ENCODE measurements around the gene FBXL7. TPM values are rescaled to one million over a fixed set of nuclear protein-coding genes. Genes with fewer than 3 reads are reported as not detected.

FBXL7 gene
- not detected for total RNA-seq

DNA sequence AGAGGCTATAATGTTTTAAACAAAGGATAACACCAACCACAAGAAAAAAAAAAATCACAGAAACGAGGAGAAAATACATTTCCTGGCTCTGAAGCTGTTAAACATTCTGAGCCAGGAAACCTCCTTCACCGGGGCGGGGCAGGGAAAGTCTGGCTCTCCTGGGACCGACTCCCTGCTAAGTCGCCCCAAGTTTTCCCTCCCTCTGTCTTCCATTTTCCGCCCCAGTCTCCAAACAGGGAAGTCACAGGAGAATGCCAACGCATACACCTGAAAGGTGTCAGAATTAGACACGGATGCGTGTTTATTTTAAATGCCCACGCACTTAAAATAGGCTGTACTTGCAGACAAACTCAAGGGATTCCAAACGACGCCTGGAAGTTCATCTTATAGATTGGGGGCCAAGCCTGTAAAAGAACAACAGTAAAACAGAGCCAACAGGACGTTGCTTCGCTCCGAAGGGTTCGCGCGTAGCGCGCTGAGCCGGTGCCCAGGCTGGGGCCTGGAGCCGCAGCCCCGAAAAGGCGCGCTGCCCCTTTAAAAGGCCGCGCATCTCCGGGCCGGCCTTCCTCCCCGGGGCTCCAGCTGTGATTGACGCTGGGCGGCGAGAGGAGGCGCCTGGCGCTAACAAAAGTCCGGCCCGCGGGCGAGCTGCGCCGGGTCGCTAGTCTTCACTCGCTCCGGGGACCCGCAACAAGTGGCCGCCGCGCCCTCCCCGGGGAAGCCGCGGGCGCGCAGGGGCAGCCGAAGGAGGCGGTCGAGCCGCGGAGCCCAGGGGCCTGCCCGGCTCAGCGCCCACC lies at the start of gene FBXL7:
Gene FBXL7, plus strand, starts transcription at position 653 of the 797 bp plus-strand sequence.
- Mint-ChIP-seq H3K9me3 (ENCODE audit: low read depth) (peaks cover 2% of the 10 kb centered on the region), H3K36me3 (ENCODE audit: low read depth) (no peaks in the 10 kb centered on the region), H3K4me3 (no peak within 1 kb of the TSS), H3K4me1 (no peaks in the 10 kb centered on the region), H3K27me3 (peaks cover 30% of the 10 kb centered on the region), H3K27ac (no peak within 1 kb of the TSS)
- intact Hi-C loops (cut with DNase I, micrococcal nuclease) = no loop called here
- ChIA-PET POLR2A (no interaction called here), CTCF (no interaction called here)
- DNase-seq (peak; percentile 9), ATAC-seq (no peak)

DNA sequence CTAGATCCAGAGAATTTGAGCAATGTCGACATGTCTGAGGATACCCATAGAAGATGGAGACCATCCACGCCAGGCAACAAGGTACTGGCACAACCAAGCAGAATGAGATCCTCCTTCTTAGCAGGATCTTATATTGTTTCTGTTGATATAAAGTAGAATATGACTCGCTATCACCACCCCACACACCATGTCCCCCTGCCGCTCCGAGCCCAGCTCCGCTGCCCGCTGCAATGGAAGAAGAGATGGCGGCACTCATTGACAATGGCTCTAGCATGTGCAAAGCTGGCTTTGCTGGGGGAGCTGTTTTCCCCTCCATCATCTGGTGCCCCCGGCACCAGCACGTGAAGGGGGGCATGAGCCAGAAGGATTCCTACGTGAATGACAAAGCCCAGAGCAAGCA lies 49.5 kb upstream of the FBXL7 start:
- Mint-ChIP-seq H3K4me3 (no peak overlapping the region), H3K27ac (no peak overlapping the region), H3K9me3 (ENCODE audit: low read depth) (peaks cover 12% of the 10 kb centered on the region), H3K27me3 (no peaks in the 10 kb centered on the region), H3K4me1 (no peaks in the 10 kb centered on the region), H3K36me3 (ENCODE audit: low read depth) (no peaks in the 10 kb centered on the region)
- POLR2A ChIA-PET = no interaction called here
- CTCF ChIA-PET = no interaction called here
- intact Hi-C loops (cut with DNase I, micrococcal nuclease) = no loop called here
- no peak for DNase-seq
- ATAC-seq = no peak

DNA sequence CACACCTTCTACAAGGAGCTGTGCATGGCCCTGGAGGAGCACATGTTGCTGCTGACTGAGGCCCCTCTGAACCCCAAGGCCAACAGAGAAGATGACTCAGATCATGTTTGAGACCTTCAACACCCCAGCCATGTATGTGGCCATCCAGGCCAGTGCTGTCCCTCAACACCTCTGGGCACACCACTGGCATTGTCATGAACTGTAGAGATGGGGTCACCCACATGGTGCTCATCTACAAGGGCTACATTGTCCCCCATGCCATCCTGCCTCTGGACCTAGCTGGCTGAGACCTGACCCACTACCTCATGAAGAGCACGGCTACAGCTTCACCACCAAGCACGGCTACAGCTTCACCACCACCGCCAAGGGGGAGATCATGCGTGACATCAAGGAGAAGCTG lies 49.0 kb upstream of the FBXL7 start:
- no peak for ATAC-seq
- Mint-ChIP-seq H3K36me3 (ENCODE audit: low read depth) (no peaks in the 10 kb centered on the region), H3K27ac (no peak overlapping the region), H3K9me3 (ENCODE audit: low read depth) (peaks cover 15% of the 10 kb centered on the region), H3K27me3 (no peaks in the 10 kb centered on the region), H3K4me1 (no peaks in the 10 kb centered on the region), H3K4me3 (no peak overlapping the region)
- POLR2A ChIA-PET = no interaction called here
- intact Hi-C loops (cut with DNase I, micrococcal nuclease) = no loop called here
- no peak for DNase-seq
- CTCF ChIA-PET = no interaction called here

DNA sequence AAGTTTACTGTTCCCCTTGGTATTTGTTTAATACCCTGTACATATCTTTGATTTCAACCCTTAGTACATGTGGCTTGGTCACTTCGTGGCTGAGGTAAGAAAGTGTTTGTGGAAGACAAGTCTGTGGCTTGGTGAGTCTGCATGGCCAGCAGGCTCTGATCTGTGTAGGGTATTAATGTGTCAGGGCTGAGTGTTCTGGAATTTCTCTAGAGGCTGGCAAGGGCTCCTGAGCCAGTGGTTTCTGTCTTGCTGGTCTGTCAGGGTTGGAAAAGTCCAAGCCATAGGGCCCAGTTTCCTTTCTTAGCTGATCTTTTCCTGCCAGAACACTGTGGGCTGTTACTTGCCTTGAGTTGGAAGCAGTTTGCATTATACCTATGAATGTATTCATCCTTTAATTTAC lies 48.0 kb upstream of the FBXL7 start:
- intact Hi-C loops (cut with DNase I, micrococcal nuclease) = no loop called here
- Mint-ChIP-seq H3K36me3 (ENCODE audit: low read depth) (no peaks in the 10 kb centered on the region), H3K27ac (no peak overlapping the region)

DNA sequence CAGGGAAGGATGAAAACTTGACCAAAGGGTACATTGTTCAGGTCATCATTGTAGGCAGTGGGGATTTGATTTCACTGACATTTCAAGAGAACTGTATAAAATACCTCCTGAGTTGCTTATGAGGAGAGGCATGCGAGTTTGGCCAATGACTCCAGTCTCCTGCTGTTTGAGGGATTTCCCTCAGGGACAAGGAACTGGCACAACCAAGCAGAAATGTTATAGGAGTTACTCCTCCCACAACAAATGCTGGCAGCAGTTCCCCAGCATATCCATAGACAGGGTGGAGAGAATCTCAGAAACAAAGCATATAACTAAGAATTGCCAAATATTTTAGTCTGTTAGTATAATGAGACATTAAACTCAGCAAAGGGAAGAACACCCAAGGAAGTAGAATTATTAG lies 47.2 kb upstream of the FBXL7 start:
- ChIA-PET CTCF (interaction anchor here (0.6 kb wide), 1 partner anchor 164 kb away, joined by 4 read pairs; no protein-coding TSS in a partner anchor), POLR2A (no interaction called here)
- no peaks in the 10 kb centered on the region for H3K4me1 Mint-ChIP-seq
- no peaks in the 10 kb centered on the region for H3K36me3 Mint-ChIP-seq (ENCODE audit: low read depth)
- H3K27me3 Mint-ChIP-seq = no peaks in the 10 kb centered on the region
- peaks cover 19% of the 10 kb centered on the region for H3K9me3 Mint-ChIP-seq (ENCODE audit: low read depth)
- H3K27ac Mint-ChIP-seq = no peak overlapping the region
- DNase-seq (no peak), ATAC-seq (no peak)
- H3K4me3 Mint-ChIP-seq = no peak overlapping the region
- intact Hi-C loops (cut with DNase I, micrococcal nuclease) = no loop called here

More for the DNA sequence above, 48.0 kb upstream of the FBXL7 start:
- DNase-seq (no peak), ATAC-seq (no peak)
- no peaks in the 10 kb centered on the region for H3K27me3 Mint-ChIP-seq
- ChIA-PET CTCF (interaction anchor here (0.6 kb wide), 1 partner anchor 164 kb away, joined by 4 read pairs; no protein-coding TSS in a partner anchor), POLR2A (no interaction called here)
- peaks cover 19% of the 10 kb centered on the region for H3K9me3 Mint-ChIP-seq (ENCODE audit: low read depth)
- no peaks in the 10 kb centered on the region for H3K4me1 Mint-ChIP-seq
- no peak overlapping the region for H3K4me3 Mint-ChIP-seq

DNA sequence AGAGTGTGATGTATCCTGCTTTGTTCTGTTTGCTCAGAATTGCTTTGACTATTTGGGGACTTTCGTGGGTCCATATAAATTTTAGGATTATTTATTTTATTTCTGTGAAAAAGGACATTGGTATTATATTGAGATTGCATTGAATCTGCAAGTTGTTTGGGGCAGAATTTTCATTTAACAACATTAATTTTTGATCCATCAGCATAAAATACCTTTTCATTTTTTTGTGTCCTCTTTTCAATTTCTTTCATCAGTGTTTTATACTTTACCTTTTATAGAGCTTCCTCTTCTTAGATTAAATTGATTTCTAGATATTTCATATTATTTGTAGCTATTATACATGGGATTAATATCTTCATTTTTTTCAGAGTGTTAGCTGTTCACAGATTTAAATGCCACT lies 40.8 kb upstream of the FBXL7 start:
- Mint-ChIP-seq H3K4me1 (no peaks in the 10 kb centered on the region), H3K36me3 (ENCODE audit: low read depth) (no peaks in the 10 kb centered on the region), H3K4me3 (no peak overlapping the region), H3K27me3 (no peaks in the 10 kb centered on the region), H3K9me3 (ENCODE audit: low read depth) (peaks cover 15% of the 10 kb centered on the region), H3K27ac (no peak overlapping the region)
- DNase-seq = no peak
- POLR2A ChIA-PET = no interaction called here
- CTCF ChIA-PET = no interaction called here
- no peak for ATAC-seq
- intact Hi-C loops (cut with DNase I, micrococcal nuclease) = no loop called here

DNA sequence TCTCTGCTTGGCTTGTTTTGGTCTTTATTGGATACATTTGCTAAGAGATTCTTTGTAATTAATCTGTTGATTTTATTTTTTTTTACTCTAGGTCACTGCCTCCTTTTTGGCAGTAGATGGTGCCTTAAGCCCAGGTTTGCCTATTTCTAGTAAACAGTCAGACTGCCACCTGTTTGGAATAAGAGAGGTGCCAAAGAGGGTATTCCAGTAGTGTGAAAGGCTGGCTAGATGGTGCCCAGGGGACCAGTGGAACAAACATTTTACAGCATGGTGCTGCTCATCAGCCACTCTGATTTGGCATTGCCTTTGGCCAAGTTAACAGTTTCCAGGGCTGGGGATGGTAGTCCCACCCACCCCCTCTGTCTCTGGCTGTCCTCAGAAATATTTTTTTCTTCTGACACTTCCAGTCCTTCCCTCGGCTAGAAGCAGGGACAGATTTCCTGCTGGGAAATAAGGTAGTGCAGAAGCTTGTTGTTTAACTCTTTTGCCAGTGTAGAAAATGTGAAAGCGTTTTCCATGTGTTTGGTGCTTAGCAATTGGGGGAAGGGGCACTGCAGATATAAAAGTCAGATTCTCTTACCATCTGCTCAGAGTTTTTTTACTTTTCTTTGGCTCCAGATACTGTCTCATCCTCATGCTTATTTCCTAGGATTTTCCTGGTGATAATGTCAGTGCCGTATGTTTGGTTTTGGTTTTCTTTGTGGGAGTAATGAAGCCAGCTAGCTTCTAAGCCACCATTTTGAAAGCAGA lies 36.6 kb upstream of the FBXL7 start:
- H3K36me3 Mint-ChIP-seq (ENCODE audit: low read depth) = no peaks in the 10 kb centered on the region
- H3K27me3 Mint-ChIP-seq = no peaks in the 10 kb centered on the region
- H3K27ac Mint-ChIP-seq = no peak overlapping the region
- peaks cover 2% of the 10 kb centered on the region for H3K9me3 Mint-ChIP-seq (ENCODE audit: low read depth)
- no peak overlapping the region for H3K4me3 Mint-ChIP-seq
- ATAC-seq (no peak), DNase-seq (no peak)
- intact Hi-C loops (cut with DNase I, micrococcal nuclease) = no loop called here
- no peaks in the 10 kb centered on the region for H3K4me1 Mint-ChIP-seq
- ChIA-PET CTCF (no interaction called here), POLR2A (no interaction called here)

DNA sequence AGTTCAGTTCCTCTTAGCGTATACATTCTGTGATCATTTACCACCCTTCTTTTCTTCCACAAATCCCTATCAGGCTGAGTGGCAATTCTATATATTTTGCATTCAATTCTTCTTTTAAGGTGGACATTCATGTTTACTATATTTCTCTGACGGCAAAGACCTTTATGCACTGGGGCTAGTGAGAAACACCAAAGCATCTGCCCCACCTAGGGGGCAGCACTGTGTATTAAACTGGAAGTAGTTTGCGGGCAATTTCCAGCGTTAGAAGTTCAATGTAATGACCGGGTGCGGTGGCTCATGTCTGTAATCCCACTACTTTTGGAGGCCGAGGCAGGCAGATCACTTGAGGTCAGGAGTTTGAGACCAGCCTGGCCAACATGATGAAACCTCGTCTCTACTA lies 27.9 kb upstream of the FBXL7 start:
- H3K27ac Mint-ChIP-seq = no peak overlapping the region
- DNase-seq = no peak
- intact Hi-C loops (cut with DNase I, micrococcal nuclease) = no loop called here
- no peak overlapping the region for H3K4me3 Mint-ChIP-seq
- H3K27me3 Mint-ChIP-seq = no peaks in the 10 kb centered on the region
- H3K36me3 Mint-ChIP-seq (ENCODE audit: low read depth) = no peaks in the 10 kb centered on the region
- H3K4me1 Mint-ChIP-seq = no peaks in the 10 kb centered on the region
- peaks cover 5% of the 10 kb centered on the region for H3K9me3 Mint-ChIP-seq (ENCODE audit: low read depth)
- ATAC-seq = no peak
- POLR2A ChIA-PET = no interaction called here
- CTCF ChIA-PET = interaction anchor here (0.7 kb wide), 1 partner anchor 612 kb away, joined by 3 read pairs; no protein-coding TSS in a partner anchor

DNA sequence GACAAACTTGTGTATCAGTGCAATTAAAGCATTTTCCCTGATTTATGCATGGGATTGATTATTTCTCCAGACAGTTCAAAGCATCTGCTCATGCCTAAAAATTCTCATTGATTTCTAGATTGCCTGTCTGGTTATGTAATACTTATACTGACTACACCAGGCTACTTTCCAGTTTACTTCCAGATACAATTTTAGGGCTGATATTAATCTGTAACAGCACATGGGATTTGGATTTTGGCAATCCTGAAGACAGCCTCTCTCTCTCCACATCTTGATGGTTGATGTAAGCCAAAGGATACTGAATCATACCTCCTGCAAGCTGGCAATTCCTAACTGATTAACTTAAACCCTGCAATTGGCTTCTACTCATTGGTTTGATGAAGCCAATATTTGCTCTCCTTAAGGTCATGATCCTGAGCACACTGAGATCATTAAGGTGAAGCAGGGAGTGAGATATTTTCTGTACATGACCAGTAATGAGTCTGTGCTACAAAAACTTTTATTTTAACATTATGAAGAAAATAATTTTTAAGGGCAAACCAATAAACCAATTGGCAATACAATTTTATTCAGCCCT lies 25.7 kb upstream of the FBXL7 start:
- ChIA-PET POLR2A (no interaction called here), CTCF (no interaction called here)
- Mint-ChIP-seq H3K4me3 (no peak overlapping the region), H3K9me3 (ENCODE audit: low read depth) (peaks cover 5% of the 10 kb centered on the region), H3K27me3 (no peaks in the 10 kb centered on the region), H3K4me1 (no peaks in the 10 kb centered on the region), H3K36me3 (ENCODE audit: low read depth) (no peaks in the 10 kb centered on the region), H3K27ac (no peak overlapping the region)
- intact Hi-C loops (cut with DNase I, micrococcal nuclease) = no loop called here
- ATAC-seq (no peak), DNase-seq (no peak)

DNA sequence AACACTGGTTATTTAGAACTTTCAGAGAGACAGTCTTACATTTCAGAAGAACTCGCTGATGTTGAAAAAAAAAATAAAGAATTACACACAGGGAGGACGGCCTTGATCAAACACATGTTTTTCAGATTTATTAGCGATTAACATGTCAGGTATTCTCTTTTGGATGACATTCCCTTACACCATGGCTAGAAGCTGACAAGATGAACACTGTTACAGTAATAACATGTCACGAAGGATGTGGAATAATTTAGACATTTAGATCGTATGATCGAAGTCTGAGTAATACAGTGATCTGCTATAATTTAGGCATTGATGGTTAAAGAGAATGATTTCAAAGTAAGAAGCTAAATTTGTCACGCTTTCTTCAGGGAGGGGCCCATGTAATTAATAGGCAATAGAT lies 24.6 kb upstream of the FBXL7 start:
- POLR2A ChIA-PET = no interaction called here
- Mint-ChIP-seq H3K27ac (no peak overlapping the region), H3K27me3 (no peaks in the 10 kb centered on the region), H3K4me3 (no peak overlapping the region), H3K4me1 (no peaks in the 10 kb centered on the region), H3K36me3 (ENCODE audit: low read depth) (no peaks in the 10 kb centered on the region), H3K9me3 (ENCODE audit: low read depth) (peaks cover 3% of the 10 kb centered on the region)
- ATAC-seq (no peak), DNase-seq (no peak)
- intact Hi-C loops (cut with DNase I, micrococcal nuclease) = no loop called here
- CTCF ChIA-PET = no interaction called here

DNA sequence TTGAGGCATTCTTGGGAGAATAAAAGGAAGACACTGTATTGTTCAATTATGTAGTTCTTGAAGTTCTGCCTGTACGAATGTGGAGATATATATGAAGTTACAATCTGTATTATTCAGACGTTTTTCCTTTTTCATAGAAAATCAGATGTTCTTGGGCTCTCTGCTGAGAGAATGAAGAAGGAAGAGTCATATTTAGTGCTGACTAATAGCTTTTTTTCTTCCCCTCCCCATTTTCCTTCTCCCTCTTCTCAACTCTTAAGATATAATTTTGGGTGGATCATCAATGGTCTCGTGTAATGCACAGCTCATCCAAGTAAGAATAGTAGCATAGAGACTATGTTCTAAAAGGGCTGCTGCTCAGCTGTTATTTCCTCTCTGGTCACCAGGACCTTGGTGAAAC lies 23.0 kb upstream of the FBXL7 start:
- Mint-ChIP-seq H3K4me1 (no peaks in the 10 kb centered on the region), H3K4me3 (no peak overlapping the region), H3K27ac (no peak overlapping the region), H3K36me3 (ENCODE audit: low read depth) (no peaks in the 10 kb centered on the region), H3K27me3 (no peaks in the 10 kb centered on the region), H3K9me3 (ENCODE audit: low read depth) (peaks cover 4% of the 10 kb centered on the region)
- intact Hi-C loops (cut with DNase I, micrococcal nuclease) = no loop called here
- ATAC-seq = no peak
- no peak for DNase-seq
- ChIA-PET POLR2A (no interaction called here), CTCF (no interaction called here)

DNA sequence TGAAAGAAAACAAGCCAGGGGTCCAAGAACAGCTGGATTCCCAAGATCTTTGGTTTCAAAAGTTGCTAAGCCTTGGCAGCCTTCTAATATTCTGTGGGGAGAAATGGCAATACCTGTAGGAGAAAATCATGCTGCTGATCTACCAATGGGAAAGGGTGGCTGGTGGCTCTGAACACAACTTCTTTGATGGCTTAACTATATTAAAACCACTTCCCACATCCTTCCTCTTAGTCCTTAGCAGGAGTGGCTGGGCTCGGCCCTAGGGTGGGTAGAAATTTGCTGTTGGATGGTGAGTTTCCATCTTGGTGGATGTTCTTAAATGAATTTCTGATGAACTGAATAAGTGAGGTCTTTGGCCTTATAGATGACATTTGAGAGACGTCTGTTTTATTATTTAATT lies 19.5 kb upstream of the FBXL7 start:
- CTCF ChIA-PET = no interaction called here
- no peaks in the 10 kb centered on the region for H3K36me3 Mint-ChIP-seq (ENCODE audit: low read depth)
- intact Hi-C loops (cut with DNase I, micrococcal nuclease) = no loop called here
- POLR2A ChIA-PET = no interaction called here
- no peak for ATAC-seq
- H3K4me1 Mint-ChIP-seq = no peaks in the 10 kb centered on the region
- peaks cover 2% of the 10 kb centered on the region for H3K9me3 Mint-ChIP-seq (ENCODE audit: low read depth)
- H3K27me3 Mint-ChIP-seq = no peaks in the 10 kb centered on the region
- H3K4me3 Mint-ChIP-seq = no peak overlapping the region
- DNase-seq = no peak
- H3K27ac Mint-ChIP-seq = no peak overlapping the region

All from activated CD4-positive, alpha-beta T cell treated with anti-CD3 and anti-CD28 coated beads for 36 hours (primary cell).